ENCODE data around the gene NAIF1.

The NAIF1 gene

GRCh38 chr9:128068386-128069205, 1.5 kb upstream of the NAIF1 start:
- TF ChIP-seq TAF1 (IDR thresholded peaks at IDR 0.05; ENCODE audit: low read depth) = peak; percentile 13; the same call in 1 of the 2 replicates
- TF ChIP-seq CEBPB (IDR thresholded peaks at IDR 0.05) = no peak

GRCh38 chr9:128067645-128068385, 695 bp upstream of the NAIF1 start, which contains the start of gene SLC25A25:
Gene SLC25A25, plus strand, starts transcription at chr9:128068232. Its CDS starts 88 bp downstream, at chr9:128068320.
- TF ChIP-seq TCF12 (IDR thresholded peaks at IDR 0.05; ENCODE audit: low read depth) (no peak), YY1 (IDR thresholded peaks at IDR 0.05; ENCODE audit: low read depth) (no peak), TAF1 (IDR thresholded peaks at IDR 0.05; ENCODE audit: low read depth) (peak; percentile 50; the same call in 1 of the 2 replicates), FOXM1 (IDR thresholded peaks at IDR 0.05; ENCODE audit: borderline replicate concordance, low read depth) (no peak), USF1 (IDR thresholded peaks at IDR 0.05) (peak; percentile 46; the same call in 1 of the 2 replicates), MAX (IDR thresholded peaks at IDR 0.05) (no peak; the same call in 1 of the 2 replicates), EGR1 (IDR thresholded peaks at IDR 0.05) (peak; percentile 76)
- TF ChIP-seq, protein P1, sequence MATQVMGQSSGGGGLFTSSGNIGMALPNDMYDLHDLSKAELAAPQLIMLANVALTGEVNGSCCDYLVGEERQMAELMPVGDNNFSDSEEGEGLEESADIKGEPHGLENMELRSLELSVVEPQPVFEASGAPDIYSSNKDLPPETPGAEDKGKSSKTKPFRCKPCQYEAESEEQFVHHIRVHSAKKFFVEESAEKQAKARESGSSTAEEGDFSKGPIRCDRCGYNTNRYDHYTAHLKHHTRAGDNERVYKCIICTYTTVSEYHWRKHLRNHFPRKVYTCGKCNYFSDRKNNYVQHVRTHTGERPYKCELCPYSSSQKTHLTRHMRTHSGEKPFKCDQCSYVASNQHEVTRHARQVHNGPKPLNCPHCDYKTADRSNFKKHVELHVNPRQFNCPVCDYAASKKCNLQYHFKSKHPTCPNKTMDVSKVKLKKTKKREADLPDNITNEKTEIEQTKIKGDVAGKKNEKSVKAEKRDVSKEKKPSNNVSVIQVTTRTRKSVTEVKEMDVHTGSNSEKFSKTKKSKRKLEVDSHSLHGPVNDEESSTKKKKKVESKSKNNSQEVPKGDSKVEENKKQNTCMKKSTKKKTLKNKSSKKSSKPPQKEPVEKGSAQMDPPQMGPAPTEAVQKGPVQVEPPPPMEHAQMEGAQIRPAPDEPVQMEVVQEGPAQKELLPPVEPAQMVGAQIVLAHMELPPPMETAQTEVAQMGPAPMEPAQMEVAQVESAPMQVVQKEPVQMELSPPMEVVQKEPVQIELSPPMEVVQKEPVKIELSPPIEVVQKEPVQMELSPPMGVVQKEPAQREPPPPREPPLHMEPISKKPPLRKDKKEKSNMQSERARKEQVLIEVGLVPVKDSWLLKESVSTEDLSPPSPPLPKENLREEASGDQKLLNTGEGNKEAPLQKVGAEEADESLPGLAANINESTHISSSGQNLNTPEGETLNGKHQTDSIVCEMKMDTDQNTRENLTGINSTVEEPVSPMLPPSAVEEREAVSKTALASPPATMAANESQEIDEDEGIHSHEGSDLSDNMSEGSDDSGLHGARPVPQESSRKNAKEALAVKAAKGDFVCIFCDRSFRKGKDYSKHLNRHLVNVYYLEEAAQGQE (IDR thresholded peaks at IDR 0.05; ENCODE audit: low read depth) = no peak

DNA sequence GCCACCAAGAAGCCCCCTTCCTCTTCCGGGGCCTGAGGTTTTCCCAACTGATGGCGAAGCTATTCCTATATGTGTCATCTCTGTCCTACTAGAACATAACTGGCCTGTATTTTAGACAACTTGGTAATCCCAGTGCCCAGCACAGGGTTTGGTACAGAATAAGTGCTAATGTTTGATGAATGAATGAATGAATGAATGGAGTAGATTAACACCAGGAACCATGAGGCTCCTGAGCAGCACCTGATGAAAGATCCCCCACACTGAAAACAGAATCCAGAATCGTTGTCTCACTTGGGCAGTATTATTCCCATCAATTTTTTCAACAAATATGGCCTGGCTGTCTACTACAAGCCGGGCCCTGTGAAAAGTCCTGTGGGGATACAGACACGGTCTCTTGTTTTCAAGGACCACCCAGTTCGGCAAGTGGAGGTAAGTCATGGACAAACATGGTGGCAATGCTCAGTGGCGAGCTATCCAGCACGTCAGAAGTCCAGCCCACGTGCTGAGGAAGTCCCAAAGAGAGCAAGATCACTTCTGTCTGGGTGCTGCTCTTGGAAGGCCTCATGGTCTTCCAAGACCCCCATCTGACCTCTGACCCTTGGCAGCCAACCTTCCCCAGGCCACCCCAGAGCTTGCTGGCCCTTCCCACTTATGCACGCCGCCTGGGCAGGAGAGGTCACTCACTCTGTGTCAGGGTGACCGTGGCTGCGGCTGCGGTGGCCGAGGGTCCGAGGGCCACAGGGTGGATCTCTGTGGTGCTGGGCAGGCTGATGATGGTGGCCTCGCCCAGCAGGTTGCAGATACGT, 1.0 kb downstream of the NAIF1 start:
- TF ChIP-seq TEAD4 (IDR thresholded peaks at IDR 0.05) (no peak), YY1 (IDR thresholded peaks at IDR 0.05; ENCODE audit: low read depth) (no peak), MAX (IDR thresholded peaks at IDR 0.05) (no peak), EP300 (IDR thresholded peaks at IDR 0.05; ENCODE audit: borderline replicate concordance) (no peak), CREB1 (IDR thresholded peaks at IDR 0.05; ENCODE audit: low read depth) (no peak), FOXM1 (IDR thresholded peaks at IDR 0.05; ENCODE audit: borderline replicate concordance, low read depth) (no peak), EGR1 (IDR thresholded peaks at IDR 0.05) (no peak), NFIC (IDR thresholded peaks at IDR 0.05) (no peak), TAF1 (IDR thresholded peaks at IDR 0.05; ENCODE audit: low read depth) (no peak), RAD21 (IDR thresholded peaks at IDR 0.05; ENCODE audit: low read depth) (no peak), CEBPB (IDR thresholded peaks at IDR 0.05) (no peak)

DNA sequence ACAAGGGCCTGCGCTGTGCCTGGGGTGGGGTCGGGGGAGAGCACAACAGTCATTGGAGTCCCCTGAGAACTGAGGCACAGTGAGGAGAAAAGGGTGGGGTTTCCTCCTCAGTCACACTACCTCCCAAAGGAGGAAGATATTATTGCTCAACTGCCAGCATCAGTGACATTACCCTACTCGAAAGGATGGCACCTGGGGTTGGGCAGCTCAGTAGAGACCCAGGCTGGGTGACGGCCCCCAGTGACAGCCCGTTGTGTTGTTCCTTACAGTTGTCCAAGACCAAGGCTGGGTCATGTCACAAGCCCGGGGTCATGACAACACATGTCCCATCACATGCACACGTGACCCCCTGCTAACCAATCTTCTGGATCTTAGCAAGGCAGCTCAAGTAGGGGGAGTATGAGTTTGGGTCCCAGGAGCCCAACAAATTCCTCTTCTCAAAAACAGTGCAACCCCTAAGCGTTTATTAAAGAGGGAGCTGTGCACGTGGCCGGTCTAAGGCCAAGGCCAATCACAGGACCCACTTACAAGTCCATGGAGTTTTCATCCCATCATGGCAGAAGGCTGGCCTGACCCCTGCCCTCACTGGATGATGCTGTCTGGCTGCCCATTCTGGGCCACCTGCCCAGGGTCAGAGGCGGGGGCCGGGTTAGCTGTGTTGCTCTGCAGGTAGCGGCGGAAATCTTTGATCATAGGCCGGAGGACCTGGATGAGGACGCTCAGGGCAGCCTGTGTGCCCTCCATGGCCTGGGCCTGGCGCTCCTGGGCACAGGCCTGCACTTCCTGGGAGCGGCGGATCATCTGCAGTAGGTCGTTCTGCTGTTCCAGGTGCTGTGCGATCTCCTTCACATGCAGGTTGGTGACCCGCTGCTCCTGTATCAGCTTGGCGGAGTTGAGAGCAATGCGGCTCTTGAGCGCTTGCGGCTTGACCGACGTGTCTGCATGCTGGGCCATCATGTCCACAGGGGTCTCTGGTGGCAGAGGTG, 4.0 kb downstream of the NAIF1 start:
- TF ChIP-seq FOXM1 (IDR thresholded peaks at IDR 0.05; ENCODE audit: borderline replicate concordance, low read depth) (no peak), CREB1 (IDR thresholded peaks at IDR 0.05; ENCODE audit: low read depth) (no peak), TEAD4 (IDR thresholded peaks at IDR 0.05) (no peak), EP300 (IDR thresholded peaks at IDR 0.05; ENCODE audit: borderline replicate concordance) (no peak), EGR1 (IDR thresholded peaks at IDR 0.05) (no peak), RAD21 (IDR thresholded peaks at IDR 0.05; ENCODE audit: low read depth) (no peak)

GRCh38 chr9:128062279-128062678, 4.8 kb downstream of the NAIF1 start:
- no peak for TF ChIP-seq TCF12 (IDR thresholded peaks at IDR 0.05; ENCODE audit: low read depth)
- no peak for TF ChIP-seq YY1 (IDR thresholded peaks at IDR 0.05; ENCODE audit: low read depth)
- TF ChIP-seq, protein P1 (IDR thresholded peaks at IDR 0.05; ENCODE audit: low read depth) = no peak
- TF ChIP-seq MAX (IDR thresholded peaks at IDR 0.05) = no peak
- no peak for TF ChIP-seq RAD21 (IDR thresholded peaks at IDR 0.05; ENCODE audit: low read depth)
- TF ChIP-seq EP300 (IDR thresholded peaks at IDR 0.05; ENCODE audit: borderline replicate concordance) = no peak
- TF ChIP-seq CEBPB (IDR thresholded peaks at IDR 0.05) = no peak
- no peak for TF ChIP-seq ZBTB7A (IDR thresholded peaks at IDR 0.05; ENCODE audit: low read depth)
- no peak for TF ChIP-seq TAF1 (IDR thresholded peaks at IDR 0.05; ENCODE audit: low read depth)
- no peak for TF ChIP-seq CREB1 (IDR thresholded peaks at IDR 0.05; ENCODE audit: low read depth)
- TF ChIP-seq USF1 (IDR thresholded peaks at IDR 0.05) = no peak
- TF ChIP-seq TEAD4 (IDR thresholded peaks at IDR 0.05) = no peak
- no peak for TF ChIP-seq NFIC (IDR thresholded peaks at IDR 0.05)

Measured in Ishikawa (cell line).